Frontal cortex (tissue), 4 donors: ENCODE data around the gene KLF5. TPM values are rescaled to one million over a fixed set of nuclear protein-coding genes. Genes with fewer than 3 reads are reported as not detected.

Experiments
- DNase-seq, 2 donors: peaks; one replicate each; pipeline ENCODE4 v3.0.0; 2012; ENCODE audit warnings: low spot score in 2 of 2
- FAIRE-seq: peaks from 2 replicates; lab custom pipeline; 2012; peaks lifted over from hg19 to GRCh38; lab: Jason Lieb, UNC
- small RNA-seq: library from RNA; depleted of rRNA; stranded (forward); fragments of <200 nt; gene quantifications from one replicate; pipeline ENCODE3, GENCODE V24; 2014
- total RNA-seq: library from RNA; depleted of rRNA; stranded (reverse); fragments of >200 nt; gene quantifications from one replicate; pipeline ENCODE4 v1.2.3, GENCODE V29; 2014
- donor health status: control.
- donor health status: control.
- donor health status: control.

KLF5 gene
- total RNA-seq, 1 donor from 2014 or later, result 1.6 TPM

DNA sequence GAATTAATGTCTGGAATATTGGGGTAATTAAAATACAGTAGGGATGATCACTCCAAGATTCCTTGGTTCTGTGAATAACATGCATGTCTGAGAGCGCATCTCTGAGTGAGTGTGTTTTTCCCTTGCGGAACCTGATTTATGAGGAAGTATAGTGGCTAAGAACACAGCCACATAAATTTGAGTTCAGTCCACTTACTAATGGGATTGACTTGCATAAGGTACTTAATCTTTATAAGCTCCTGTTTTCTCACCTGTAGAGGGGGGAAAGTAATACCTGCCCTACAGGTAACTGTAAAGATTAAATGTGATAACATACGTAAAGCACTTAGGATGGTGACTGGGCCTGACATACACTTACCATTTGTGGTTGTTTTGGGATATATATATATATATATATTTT is 60.8 kb downstream of the KLF5 start:
- FAIRE-seq, result no peak
- no peak for DNase-seq

Small RNA genes lying within 50 kb of the gene (small RNA-seq; reads per million reads assigned to genes)
- gene RNU6-66P, result not detected
